Esophagus muscularis mucosa (tissue), 4 donors: ENCODE measurements around the gene HTR3D. TPM values are rescaled to one million over a fixed set of nuclear protein-coding genes. Genes with fewer than 3 reads are reported as not detected.

Source experiments
- small RNA-seq, 3 donors: library from RNA; depleted of rRNA; stranded (forward); fragments of <200 nt; gene quantifications; one replicate each; pipeline ENCODE3, GENCODE V24; 2016
- total RNA-seq, 4 donors: library from RNA; depleted of rRNA; stranded (reverse); fragments of >200 nt; gene quantifications; one replicate each; pipeline versions ENCODE4 v1.1.0 to v1.2.1, GENCODE V29; 2016

HTR3D gene
- total RNA-seq, 4 donors from 2014 or later, result not detected

Small RNA genes within 50 kb of the gene (small RNA-seq; reads per million reads assigned to genes)
- gene RF00019, result 0 reads per million in 3 donors

Other genes with a start within 250 kb of the HTR3D start
- gene MAP6D1, start 206.2 kb upstream of the HTR3D start, total RNA-seq, result 1 to 10 TPM in 3 of 4 donors, under 1 TPM in 1; 0.42 to 2.9 (median 2.4) TPM
- gene PARL, start 146.9 kb upstream of the HTR3D start, total RNA-seq, result 10 to 100 TPM; 40.2 to 57.1 (median 51.2) TPM
- gene ABCC5, start 13.9 kb upstream of the HTR3D start, total RNA-seq, result 10 to 100 TPM in 3 of 4 donors, 1 to 10 TPM in 1; 9.8 to 20.2 (median 17.6) TPM
- not detected for gene HTR3C, start 21.3 kb downstream of the HTR3D start, total RNA-seq
- not detected for gene HTR3E, start 65.3 kb downstream of the HTR3D start, total RNA-seq
- gene EIF2B5, start 103.6 kb downstream of the HTR3D start, total RNA-seq, result 10 to 100 TPM; 29.3 to 39.5 (median 33.8) TPM
- 100 to 1,000 TPM in 2 of 4 donors, 10 to 100 TPM in 2; 64.0 to 119 (median 86.3) TPM for gene DVL3, start 123.6 kb downstream of the HTR3D start, total RNA-seq
- gene AP2M1, start 143.1 kb downstream of the HTR3D start, total RNA-seq, result 100 to 1,000 TPM; 258 to 397 (median 298) TPM
- gene ABCF3, start 154.5 kb downstream of the HTR3D start, total RNA-seq, result 10 to 100 TPM; 34.8 to 43.2 (median 36.9) TPM
- under 1 TPM in 3 of 4 donors, not detected in 1; 0.17 to 0.33 (median 0.32) TPM for gene VWA5B2, start 197.8 kb downstream of the HTR3D start, total RNA-seq
- gene ALG3, start 217.2 kb downstream of the HTR3D start, total RNA-seq, result 10 to 100 TPM; 35.6 to 48.5 (median 39.8) TPM
- gene EEF1AKMT4, start 217.9 kb downstream of the HTR3D start, total RNA-seq, result 1 to 10 TPM; 3.3 to 4.9 (median 3.7) TPM
- not detected for gene CAMK2N2, start 229.8 kb downstream of the HTR3D start, total RNA-seq
- under 1 TPM; 0.42 to 0.69 (median 0.56) TPM for gene ECE2, start 244.3 kb downstream of the HTR3D start, total RNA-seq